ENCODE results near the gene USH2A.

Gene USH2A

DNA sequence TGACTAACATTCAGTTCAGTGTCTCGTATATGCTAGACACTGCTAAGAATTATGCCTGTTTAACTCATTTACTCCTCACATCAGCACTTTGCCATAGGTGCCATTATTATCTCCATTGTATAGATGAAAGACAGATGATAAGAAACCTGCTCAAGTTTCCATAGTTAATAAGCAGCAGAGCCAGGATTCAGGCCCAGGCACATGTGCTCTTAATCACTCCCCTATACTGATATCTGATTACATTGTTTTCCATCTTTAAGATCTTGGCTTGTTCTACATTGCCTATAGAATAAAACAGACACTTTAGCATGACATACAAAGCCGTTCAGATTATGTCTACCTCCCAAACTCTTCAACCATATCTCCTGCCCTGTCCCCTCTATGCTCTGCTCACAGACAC lies 30.5 kb upstream of the USH2A start:
- no peak for TF ChIP-seq CTCF (IDR thresholded peaks at IDR 0.05; ENCODE audit: low read depth, low read length)
- Histone ChIP-seq H3K27me3 (ENCODE audit: insufficient read depth, low read depth, severe bottlenecking) (no peaks in the 10 kb centered on the region), H3K4me3 (ENCODE audit: low read depth, low read length) (no peak overlapping the region), H3K9me3 (ENCODE audit: severe bottlenecking) (no peaks in the 10 kb centered on the region), H3K36me3 (no peaks in the 10 kb centered on the region), H3K27ac (no peak overlapping the region)
- DNase-seq = no peak

DNA sequence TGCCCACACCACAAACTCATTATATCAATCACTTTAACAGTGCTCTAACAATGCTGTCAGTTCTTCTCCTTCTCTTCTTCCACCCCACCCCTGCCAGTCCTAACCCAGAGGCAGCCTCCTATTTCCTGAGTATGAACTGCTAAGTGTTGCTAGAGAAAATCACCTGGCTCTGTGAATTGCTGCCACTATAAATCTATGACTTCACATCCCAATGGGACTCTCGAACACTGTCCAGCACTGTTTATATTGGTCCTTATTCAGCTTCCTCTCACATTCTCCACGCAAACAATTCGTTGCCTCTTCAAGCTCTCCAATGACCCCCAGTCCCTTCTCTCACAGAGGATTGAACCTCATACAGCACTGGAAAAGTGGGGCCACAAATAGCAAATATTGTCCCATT lies 27.0 kb upstream of the USH2A start:
- Histone ChIP-seq H3K27ac (no peak overlapping the region), H3K27me3 (ENCODE audit: insufficient read depth, low read depth, severe bottlenecking) (no peaks in the 10 kb centered on the region), H3K4me3 (ENCODE audit: low read depth, low read length) (no peak overlapping the region), H3K9me3 (ENCODE audit: severe bottlenecking) (no peaks in the 10 kb centered on the region), H3K36me3 (no peaks in the 10 kb centered on the region)
- DNase-seq = no peak
- no peak for TF ChIP-seq CTCF (IDR thresholded peaks at IDR 0.05; ENCODE audit: low read depth, low read length)

DNA sequence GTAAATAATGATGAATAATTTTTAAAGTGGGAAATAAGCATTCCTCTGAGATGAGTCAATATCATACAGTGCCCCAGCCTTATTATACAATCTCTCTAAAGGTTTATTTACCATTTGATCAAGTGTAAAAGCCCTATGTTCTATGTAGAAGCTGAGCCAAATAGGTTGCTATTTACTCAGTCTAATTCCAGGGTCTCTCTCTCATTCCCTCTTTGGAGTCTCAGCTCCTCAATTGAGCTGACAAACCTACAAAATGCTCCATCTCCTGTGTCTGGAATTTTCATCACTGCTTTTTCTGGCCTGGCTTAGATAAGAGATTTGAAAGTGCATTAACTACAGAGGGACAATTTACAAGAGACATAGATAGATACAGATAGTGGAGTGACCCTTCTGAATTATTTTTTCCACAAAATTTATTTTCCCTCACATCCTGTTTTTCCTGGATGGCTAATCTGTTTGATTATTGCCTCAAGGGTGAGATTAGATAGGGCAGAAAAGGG lies 24.8 kb upstream of the USH2A start:
- DNase-seq = no peak
- H3K27me3 ChIP-seq (ENCODE audit: insufficient read depth, low read depth, severe bottlenecking) = no peaks in the 10 kb centered on the region

DNA sequence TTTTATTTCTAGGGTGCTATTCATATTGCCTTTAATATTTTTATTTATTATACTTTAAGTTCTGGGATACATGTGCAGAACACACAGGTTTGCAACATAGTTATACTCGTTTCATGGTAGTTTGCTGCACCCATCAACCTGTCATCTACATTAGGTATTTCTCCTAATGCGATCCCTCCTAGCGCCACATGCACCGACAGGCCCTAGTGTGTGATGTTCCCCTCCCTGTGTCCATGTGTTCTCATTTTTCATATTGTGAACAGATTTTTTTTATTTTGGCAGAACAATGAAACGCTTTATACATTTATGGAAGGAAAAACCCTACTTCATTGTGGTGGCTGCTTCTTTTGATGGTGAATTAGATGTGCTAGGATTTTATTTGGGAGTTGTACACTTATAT lies 14.4 kb upstream of the USH2A start:
- no peaks in the 10 kb centered on the region for H3K27me3 ChIP-seq (ENCODE audit: insufficient read depth, low read depth, severe bottlenecking)
- H3K36me3 ChIP-seq = no peaks in the 10 kb centered on the region
- TF ChIP-seq CTCF (IDR thresholded peaks at IDR 0.05; ENCODE audit: low read depth, low read length) = no peak
- no peaks in the 10 kb centered on the region for H3K9me3 ChIP-seq (ENCODE audit: severe bottlenecking)
- no peak for DNase-seq
- H3K4me3 ChIP-seq (ENCODE audit: low read depth, low read length) = no peak overlapping the region
- no peak overlapping the region for H3K27ac ChIP-seq

More for the DNA sequence above, 24.8 kb upstream of the USH2A start:
- no peaks in the 10 kb centered on the region for H3K9me3 ChIP-seq (ENCODE audit: severe bottlenecking)
- H3K4me3 ChIP-seq (ENCODE audit: low read depth, low read length) = no peak overlapping the region
- no peak overlapping the region for H3K27ac ChIP-seq
- no peaks in the 10 kb centered on the region for H3K36me3 ChIP-seq
- TF ChIP-seq CTCF (IDR thresholded peaks at IDR 0.05; ENCODE audit: low read depth, low read length) = no peak

- H3K27ac ChIP-seq = no peak overlapping the region
- H3K36me3 ChIP-seq = no peaks in the 10 kb centered on the region
- DNase-seq = no peak
- H3K27me3 ChIP-seq (ENCODE audit: insufficient read depth, low read depth, severe bottlenecking) = no peaks in the 10 kb centered on the region
- H3K4me3 ChIP-seq (ENCODE audit: low read depth, low read length) = no peak overlapping the region
- no peaks in the 10 kb centered on the region for H3K9me3 ChIP-seq (ENCODE audit: severe bottlenecking)
- TF ChIP-seq CTCF (IDR thresholded peaks at IDR 0.05; ENCODE audit: low read depth, low read length) = no peak
These were observed 11.0 kb upstream of the USH2A start for GRCh38 chr1:216434232-216434631.

- Histone ChIP-seq H3K27ac (no peak overlapping the region), H3K4me3 (ENCODE audit: low read depth, low read length) (no peak overlapping the region), H3K27me3 (ENCODE audit: insufficient read depth, low read depth, severe bottlenecking) (no peaks in the 10 kb centered on the region), H3K9me3 (ENCODE audit: severe bottlenecking) (no peaks in the 10 kb centered on the region), H3K36me3 (no peaks in the 10 kb centered on the region)
- TF ChIP-seq CTCF (IDR thresholded peaks at IDR 0.05; ENCODE audit: low read depth, low read length) = no peak
- DNase-seq = no peak
These were observed 9.9 kb upstream of the USH2A start for GRCh38 chr1:216433175-216433574.

Measured in WERI-Rb-1 (cell line).